ENCODE measurements around the gene MACC1. TPM values are rescaled to one million over a fixed set of nuclear protein-coding genes. Genes with fewer than 3 reads are reported as not detected.
A peak's percentile ranks its signal among the peaks of the same experiment; 100 is the strongest.

Gene MACC1
- total RNA-seq, 1 donor from 2014 or later: 24.7 TPM

GRCh38 chr7:20102982-20103381 is 114.2 kb downstream of the MACC1 start:
- Histone ChIP-seq H3K27ac (no peak overlapping the region), H3K27me3 (ENCODE audit: low read depth) (no peaks in the 10 kb centered on the region), H3K36me3 (no peaks in the 10 kb centered on the region), H3K4me3 (no peak overlapping the region), H3K4me1 (no peaks in the 10 kb centered on the region), H3K9me3 (no peaks in the 10 kb centered on the region)
- ATAC-seq (no peak), DNase-seq (no peak)
- intact Hi-C loops (cut with DNase I): no loop called here
- TF ChIP-seq, protein P1, sequence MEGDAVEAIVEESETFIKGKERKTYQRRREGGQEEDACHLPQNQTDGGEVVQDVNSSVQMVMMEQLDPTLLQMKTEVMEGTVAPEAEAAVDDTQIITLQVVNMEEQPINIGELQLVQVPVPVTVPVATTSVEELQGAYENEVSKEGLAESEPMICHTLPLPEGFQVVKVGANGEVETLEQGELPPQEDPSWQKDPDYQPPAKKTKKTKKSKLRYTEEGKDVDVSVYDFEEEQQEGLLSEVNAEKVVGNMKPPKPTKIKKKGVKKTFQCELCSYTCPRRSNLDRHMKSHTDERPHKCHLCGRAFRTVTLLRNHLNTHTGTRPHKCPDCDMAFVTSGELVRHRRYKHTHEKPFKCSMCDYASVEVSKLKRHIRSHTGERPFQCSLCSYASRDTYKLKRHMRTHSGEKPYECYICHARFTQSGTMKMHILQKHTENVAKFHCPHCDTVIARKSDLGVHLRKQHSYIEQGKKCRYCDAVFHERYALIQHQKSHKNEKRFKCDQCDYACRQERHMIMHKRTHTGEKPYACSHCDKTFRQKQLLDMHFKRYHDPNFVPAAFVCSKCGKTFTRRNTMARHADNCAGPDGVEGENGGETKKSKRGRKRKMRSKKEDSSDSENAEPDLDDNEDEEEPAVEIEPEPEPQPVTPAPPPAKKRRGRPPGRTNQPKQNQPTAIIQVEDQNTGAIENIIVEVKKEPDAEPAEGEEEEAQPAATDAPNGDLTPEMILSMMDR (IDR thresholded peaks at IDR 0.05): no peak

- TF ChIP-seq, protein P1 (IDR thresholded peaks at IDR 0.05): no peak
- Histone ChIP-seq H3K4me3 (no peak overlapping the region), H3K4me1 (no peaks in the 10 kb centered on the region), H3K9me3 (peaks cover 4% of the 10 kb centered on the region), H3K36me3 (no peaks in the 10 kb centered on the region), H3K27ac (no peak overlapping the region), H3K27me3 (ENCODE audit: low read depth) (no peaks in the 10 kb centered on the region)
- intact Hi-C loops (cut with DNase I): no loop called here
- DNase-seq (no peak), ATAC-seq (no peak)
Measured at GRCh38 chr7:20095862-20096261, 121.3 kb downstream of the MACC1 start.

- Histone ChIP-seq H3K9me3 (peaks cover 4% of the 10 kb centered on the region), H3K4me1 (no peaks in the 10 kb centered on the region), H3K4me3 (no peak overlapping the region), H3K27me3 (ENCODE audit: low read depth) (no peaks in the 10 kb centered on the region), H3K27ac (no peak overlapping the region), H3K36me3 (no peaks in the 10 kb centered on the region)
- intact Hi-C loops (cut with DNase I): no loop called here
- TF ChIP-seq, protein P1 (IDR thresholded peaks at IDR 0.05): no peak
- DNase-seq (no peak), ATAC-seq (no peak)
Measured at GRCh38 chr7:20095436-20095835, 121.7 kb downstream of the MACC1 start.

- H3K27me3 ChIP-seq (ENCODE audit: low read depth): no peaks in the 10 kb centered on the region
- ATAC-seq: peak in 1 of 2 donors; percentile 36
- no peak overlapping the region for H3K27ac ChIP-seq
- no peaks in the 10 kb centered on the region for H3K4me1 ChIP-seq
- H3K4me3 ChIP-seq: no peak overlapping the region
- H3K9me3 ChIP-seq: no peaks in the 10 kb centered on the region
- intact Hi-C loops (cut with DNase I): no loop called here
- TF ChIP-seq, protein P1 (IDR thresholded peaks at IDR 0.05): no peak
- DNase-seq: no peak
- no peaks in the 10 kb centered on the region for H3K36me3 ChIP-seq
Measured at GRCh38 chr7:20089431-20089830, 127.8 kb downstream of the MACC1 start.

GRCh38 chr7:20085086-20085485 is 132.1 kb downstream of the MACC1 start:
- Histone ChIP-seq H3K27ac (no peak overlapping the region), H3K36me3 (no peaks in the 10 kb centered on the region), H3K4me1 (no peaks in the 10 kb centered on the region), H3K4me3 (no peak overlapping the region), H3K27me3 (ENCODE audit: low read depth) (no peaks in the 10 kb centered on the region), H3K9me3 (no peaks in the 10 kb centered on the region)
- intact Hi-C loops (cut with DNase I): no loop called here
- DNase-seq (no peak), ATAC-seq (no peak)
- TF ChIP-seq, protein P1 (IDR thresholded peaks at IDR 0.05): no peak

Other genes with a start within 250 kb of the MACC1 start
- 8.0 TPM for gene ITGB8, start 113.5 kb upstream of the MACC1 start, total RNA-seq

Data from lower lobe of right lung (tissue), 2 donors.